Neuronal stem cell (in vitro differentiated cells): ENCODE results near the gene COG7.
A peak's percentile ranks its signal among the peaks of the same experiment; 100 is the strongest.

Experiments used
- DNase-seq: peaks from one replicate; pipeline ENCODE4 v3.0.0-alpha.2; 2013; ENCODE audit warnings: low spot score
- H2AFZ ChIP-seq: one replicate; pipeline ENCODE4 v1.6.1; 2013; ENCODE audit warnings: mild to moderate bottlenecking, low read length, inconsistent platforms
- H2AK5ac ChIP-seq: 2 replicates; pipeline ENCODE4 v1.6.1; 2013; ENCODE audit warnings: low read depth, mild to moderate bottlenecking, inconsistent platforms, low read length, moderate library complexity, mixed read lengths
- H2BK120ac ChIP-seq: 2 replicates; pipeline ENCODE4 v1.6.1; 2013; ENCODE audit warnings: low read depth, mild to moderate bottlenecking, inconsistent platforms, low read length, moderate library complexity, mixed read lengths
- H2BK12ac ChIP-seq: one replicate; pipeline ENCODE4 v1.6.1; 2013; ENCODE audit warnings: low read length, inconsistent platforms
- H2BK15ac ChIP-seq: 2 replicates; pipeline ENCODE4 v1.6.1; 2013; ENCODE audit warnings: mild to moderate bottlenecking, low read length, inconsistent platforms, mixed read lengths
- H2BK5ac ChIP-seq: one replicate; pipeline ENCODE4 v1.6.1; 2013; ENCODE audit warnings: inconsistent platforms, mild to moderate bottlenecking, low read length, moderate library complexity
- H3K14ac ChIP-seq: one replicate; pipeline ENCODE4 v1.6.1; 2013; ENCODE audit warnings: low read length, inconsistent platforms
- H3K18ac ChIP-seq: 2 replicates; pipeline ENCODE4 v1.6.1; 2013; ENCODE audit warnings: low read length, inconsistent platforms
- H3K23ac ChIP-seq: 2 replicates; pipeline ENCODE4 v1.6.1; 2013; ENCODE audit warnings: low read depth, mild to moderate bottlenecking, mixed read lengths, low read length, inconsistent platforms; ENCODE audit not compliant: poor library complexity
- H3K27ac ChIP-seq: replicated peaks from 3 replicates; pipeline ENCODE4 v1.5.1; 2013; ENCODE audit warnings: low read length, inconsistent platforms
- H3K27me3 ChIP-seq, 3 experiments: 2 replicates each; pipeline ENCODE4 v1.6.1; 2013; ENCODE audit warnings: low read length in 3 of 3, mild to moderate bottlenecking in 2 of 3, inconsistent platforms in 1 of 3, low read depth in 1 of 3, mixed read lengths in 1 of 3, moderate library complexity in 1 of 3; ENCODE audit not compliant: control insufficient read depth in 3 of 3, insufficient read depth in 3 of 3
- H3K36me3 ChIP-seq, 2 donors: replicated peaks in 1 of 2; 2 replicates each; pipeline ENCODE4 v1.6.1; 2013; ENCODE audit warnings: low read length in 2 of 2; ENCODE audit not compliant: control insufficient read depth in 2 of 2, insufficient read depth in 2 of 2
- H3K4ac ChIP-seq: 2 replicates; pipeline ENCODE4 v1.6.1; 2013; ENCODE audit warnings: inconsistent platforms, mild to moderate bottlenecking, low read length, moderate library complexity
- H3K4me1 ChIP-seq, 2 donors: 1 replicate in 1 of 2; 2 replicates in 1 of 2; pipeline ENCODE4 v1.6.1; 2013; ENCODE audit warnings: low read length in 2 of 2, low read depth in 1 of 2; ENCODE audit not compliant: control insufficient read depth in 2 of 2, insufficient read depth in 1 of 2
- H3K4me2 ChIP-seq: one replicate; pipeline ENCODE4 v1.6.1; 2013; ENCODE audit warnings: mild to moderate bottlenecking, low read length, inconsistent platforms; ENCODE audit not compliant: insufficient read depth, poor library complexity, severe bottlenecking
- H3K4me3 ChIP-seq, 2 donors: 2 replicates each; pipeline ENCODE4 v1.5.1; 2013; ENCODE audit warnings: low read length in 2 of 2, mild to moderate bottlenecking in 2 of 2, inconsistent platforms in 1 of 2, moderate library complexity in 1 of 2
- H3K79me1 ChIP-seq: one replicate; pipeline ENCODE4 v1.6.1; 2013; ENCODE audit warnings: low read depth, mild to moderate bottlenecking, inconsistent platforms, low read length, moderate library complexity
- H3K9ac ChIP-seq: one replicate; pipeline ENCODE4 v1.6.1; 2013; ENCODE audit warnings: mild to moderate bottlenecking, low read depth, low read length, inconsistent platforms; ENCODE audit not compliant: poor library complexity
- H3K9me3 ChIP-seq, 2 donors: replicated peaks in 1 of 2; 2 replicates each; pipeline versions ENCODE3 to v1.6.1; 2013; ENCODE audit warnings: low read length in 2 of 2, mild to moderate bottlenecking in 2 of 2, inconsistent platforms in 1 of 2, low read depth in 1 of 2, mixed read lengths in 1 of 2, moderate library complexity in 1 of 2; ENCODE audit not compliant: control insufficient read depth in 2 of 2, insufficient read depth in 1 of 2
- H4K8ac ChIP-seq: one replicate; pipeline ENCODE4 v1.6.1; 2013; ENCODE audit warnings: low read depth, mild to moderate bottlenecking, inconsistent platforms, low read length, moderate library complexity
- H4K91ac ChIP-seq: one replicate; pipeline ENCODE4 v1.6.1; 2013; ENCODE audit warnings: low read length, low read depth, mild to moderate bottlenecking, inconsistent platforms; ENCODE audit not compliant: poor library complexity
- WGBS, 2 donors: extraction: QIAGEN DNeasy Blood & Tissue Kit; methylation state at CpG; one replicate each; pipeline ENCODE4 v1.1.7; 2013; ENCODE audit warnings: missing lambda C conversion rate in 2 of 2, mixed read lengths in 1 of 2; ENCODE audit not compliant: insufficient read length in 2 of 2, insufficient replicate concordance in 1 of 2; ENCODE audit errors: extremely low coverage in 2 of 2; 5-methylcytosine and 5-hydroxymethylcytosine counted together

The COG7 gene

GRCh38 chr16:23428351-23428750 lies 24.6 kb downstream of the COG7 start:
- H4K91ac ChIP-seq = no peak overlapping the region
- WGBS, 2 donors = no CpG with 5 or more reads among the region's 2 CpGs
- no peaks in the 10 kb centered on the region for H3K79me1 ChIP-seq
- H3K18ac ChIP-seq = no peak overlapping the region
- H2BK15ac ChIP-seq = no peak overlapping the region
- DNase-seq = no peak
- H4K8ac ChIP-seq = no peak overlapping the region
- H3K23ac ChIP-seq = no peak overlapping the region
- no peaks in the 10 kb centered on the region for H3K27me3 ChIP-seq
- no peak overlapping the region for H3K4me2 ChIP-seq
- no peak overlapping the region for H3K4ac ChIP-seq
- H3K14ac ChIP-seq = no peak overlapping the region
- H2AFZ ChIP-seq = no peak overlapping the region
- H3K36me3 ChIP-seq = peaks cover 7 to 55% of the 10 kb centered on the region in 2 donors
- H3K27ac ChIP-seq = no peak overlapping the region
- H2BK5ac ChIP-seq = no peak overlapping the region
- H3K4me1 ChIP-seq = no peaks in the 10 kb centered on the region
- no peak overlapping the region for H2BK120ac ChIP-seq
- no peak overlapping the region for H3K9ac ChIP-seq
- no peak overlapping the region for H3K4me3 ChIP-seq
- no peaks in the 10 kb centered on the region for H3K9me3 ChIP-seq
- H2BK12ac ChIP-seq = no peak overlapping the region
- no peak overlapping the region for H2AK5ac ChIP-seq

- Histone ChIP-seq H2BK5ac (no peak overlapping the region), H3K27ac (no peak overlapping the region), H3K14ac (no peak overlapping the region), H3K4me1 (peaks cover 0 to 1% of the 10 kb centered on the region in 2 donors), H3K4me2 (no peak overlapping the region), H2BK12ac (no peak overlapping the region), H2BK15ac (no peak overlapping the region), H2AK5ac (no peak overlapping the region), H3K27me3 (no peaks in the 10 kb centered on the region), H3K79me1 (no peaks in the 10 kb centered on the region), H3K4me3 (peak overlapping the region in 1 of 2 donors; percentile 20), H3K18ac (no peak overlapping the region), H3K36me3 (peaks cover 3 to 31% of the 10 kb centered on the region in 2 donors), H3K4ac (no peak overlapping the region), H3K9me3 (no peaks in the 10 kb centered on the region), H4K8ac (no peak overlapping the region), H4K91ac (no peak overlapping the region), H2BK120ac (no peak overlapping the region), H3K9ac (no peak overlapping the region), H2AFZ (no peak overlapping the region), H3K23ac (no peak overlapping the region)
- no CpG with 5 or more reads among the region's 14 CpGs for WGBS, 2 donors
- no peak for DNase-seq
These were observed 28.6 kb downstream of the COG7 start for GRCh38 chr16:23424292-23424958.

- Histone ChIP-seq H3K14ac (no peak overlapping the region), H3K23ac (no peak overlapping the region), H2BK5ac (no peak overlapping the region), H2BK120ac (no peak overlapping the region), H3K4ac (no peak overlapping the region), H3K18ac (no peak overlapping the region), H3K36me3 (peaks cover 3 to 29% of the 10 kb centered on the region in 2 donors), H3K9ac (no peak overlapping the region), H2BK15ac (no peak overlapping the region), H2BK12ac (no peak overlapping the region), H3K79me1 (no peaks in the 10 kb centered on the region), H4K8ac (peak overlapping the region; percentile 86), H3K27me3 (no peaks in the 10 kb centered on the region), H2AFZ (no peak overlapping the region), H3K27ac (no peak overlapping the region), H3K9me3 (no peaks in the 10 kb centered on the region), H3K4me1 (peaks cover 0 to 1% of the 10 kb centered on the region in 2 donors), H3K4me3 (no peak overlapping the region), H4K91ac (no peak overlapping the region), H2AK5ac (no peak overlapping the region), H3K4me2 (no peak overlapping the region)
- no peak for DNase-seq
- no CpG with 5 or more reads among the region's 11 CpGs for WGBS, 2 donors
These were observed 29.4 kb downstream of the COG7 start for GRCh38 chr16:23423496-23424049.

GRCh38 chr16:23420011-23420410 lies 33.0 kb downstream of the COG7 start:
- DNase-seq = no peak
- no peaks in the 10 kb centered on the region for H3K27me3 ChIP-seq
- no peak overlapping the region for H3K18ac ChIP-seq
- H3K79me1 ChIP-seq = no peaks in the 10 kb centered on the region
- no peak overlapping the region for H2BK12ac ChIP-seq
- H3K4me1 ChIP-seq = peaks cover 0 to 1% of the 10 kb centered on the region in 2 donors
- H3K9ac ChIP-seq = no peak overlapping the region
- H2AK5ac ChIP-seq = no peak overlapping the region
- H3K9me3 ChIP-seq = no peaks in the 10 kb centered on the region
- no peak overlapping the region for H3K23ac ChIP-seq
- peaks cover 10 to 59% of the 10 kb centered on the region in 2 donors for H3K36me3 ChIP-seq
- no peak overlapping the region for H3K27ac ChIP-seq
- no peak overlapping the region for H3K4me3 ChIP-seq
- H2BK5ac ChIP-seq = no peak overlapping the region
- H3K4ac ChIP-seq = no peak overlapping the region
- H2BK15ac ChIP-seq = no peak overlapping the region
- WGBS, 2 donors = no CpG with 5 or more reads among the region's 5 CpGs
- no peak overlapping the region for H2AFZ ChIP-seq
- H3K14ac ChIP-seq = no peak overlapping the region
- H2BK120ac ChIP-seq = no peak overlapping the region
- H4K91ac ChIP-seq = no peak overlapping the region
- H3K4me2 ChIP-seq = no peak overlapping the region
- H4K8ac ChIP-seq = no peak overlapping the region
